CD14-positive monocyte (primary cell): ENCODE measurements around the gene PIGB. TPM values are rescaled to one million over a fixed set of nuclear protein-coding genes. Genes with fewer than 3 reads are reported as not detected.
A peak's percentile ranks its signal among the peaks of the same experiment; 100 is the strongest.

ENCODE experiments used
- DNase-seq, 3 donors: peaks; one replicate each; pipeline ENCODE4 v3.0.0-alpha.2; 2011 to 2022
- H2AFZ ChIP-seq: 2 replicates; pipeline ENCODE4 v1.6.0; 2012; ENCODE audit warnings: mild to moderate bottlenecking, low read depth, low read length, inconsistent platforms; ENCODE audit not compliant: insufficient read depth, poor library complexity, severe bottlenecking
- H3K27ac ChIP-seq, 2 donors: 1 replicate in 1 of 2; 2 replicates in 1 of 2; pipeline ENCODE4 v1.5.1; 2012 to 2013; ENCODE audit warnings: low read length in 2 of 2, control low read depth in 1 of 2, inconsistent platforms in 1 of 2, low read depth in 1 of 2, mild to moderate bottlenecking in 1 of 2
- H3K27me3 ChIP-seq, 2 donors: one replicate each; pipeline versions ENCODE4 v1.6.0 to v1.6.1; 2011 to 2013; ENCODE audit warnings: low read length in 2 of 2; ENCODE audit not compliant: control insufficient read depth in 2 of 2, insufficient read depth in 2 of 2
- H3K36me3 ChIP-seq, 2 donors: replicated peaks in 1 of 2; 1 replicate in 1 of 2; 2 replicates in 1 of 2; pipeline versions ENCODE4 v1.5.1 to v1.6.1; 2012 to 2013; ENCODE audit warnings: low read length in 2 of 2, control low read depth in 1 of 2, inconsistent platforms in 1 of 2, mild to moderate bottlenecking in 1 of 2; ENCODE audit not compliant: insufficient read depth in 2 of 2, control insufficient read depth in 1 of 2
- H3K4me1 ChIP-seq, 2 donors: 1 replicate in 1 of 2; 2 replicates in 1 of 2; pipeline versions ENCODE4 v1.5.1 to v1.6.1; 2012 to 2013; ENCODE audit warnings: low read length in 2 of 2, control low read depth in 1 of 2, inconsistent platforms in 1 of 2, mild to moderate bottlenecking in 1 of 2, moderate library complexity in 1 of 2; ENCODE audit not compliant: insufficient read depth in 2 of 2, control insufficient read depth in 1 of 2
- H3K4me2 ChIP-seq: replicated peaks from 2 replicates; pipeline ENCODE3; 2012; ENCODE audit warnings: low read length, moderate library complexity, mild to moderate bottlenecking; ENCODE audit not compliant: poor library complexity, severe bottlenecking; ENCODE audit errors: extremely low read depth
- H3K4me3 ChIP-seq, 3 experiments: fragments of 200-600 bp in 1 of 3; sonication (generic) in 1 of 3; replicated peaks in 1 of 3; 1 replicate in 2 of 3; 2 replicates in 1 of 3; pipeline ENCODE4 v1.5.1; 2011 to 2013; ENCODE audit warnings: low read length in 3 of 3, mild to moderate bottlenecking in 3 of 3, control low read depth in 2 of 3, low read depth in 2 of 3, inconsistent platforms in 1 of 3, moderate library complexity in 1 of 3
- H3K79me2 ChIP-seq: 2 replicates; pipeline ENCODE4 v1.6.0; 2012; ENCODE audit warnings: mild to moderate bottlenecking, control low read depth, inconsistent platforms, low read length, moderate library complexity; ENCODE audit not compliant: insufficient read depth
- H3K9ac ChIP-seq: 2 replicates; pipeline ENCODE4 v1.6.0; 2017; ENCODE audit warnings: low read length, mild to moderate bottlenecking; ENCODE audit not compliant: insufficient read depth, poor library complexity, severe bottlenecking
- H3K9me3 ChIP-seq, 2 donors: replicated peaks in 1 of 2; 1 replicate in 1 of 2; 2 replicates in 1 of 2; pipeline versions ENCODE4 v1.5.1 to v1.6.1; 2012 to 2013; ENCODE audit warnings: low read length in 2 of 2, control low read depth in 1 of 2; ENCODE audit not compliant: control insufficient read depth in 1 of 2, insufficient read depth in 1 of 2
- H4K20me1 ChIP-seq: 2 replicates; pipeline ENCODE4 v1.6.0; 2012; ENCODE audit warnings: mild to moderate bottlenecking, low read length, control low read depth, moderate library complexity; ENCODE audit not compliant: insufficient read depth
- H3K27ac Mint-ChIP-seq, 7 donors: one replicate each; pipeline ENCODE4 v1.8.0; 2020; ENCODE audit warnings: mild to moderate bottlenecking in 7 of 7, mixed read lengths in 7 of 7, moderate library complexity in 6 of 7, inconsistent platforms in 2 of 7
- H3K27me3 Mint-ChIP-seq, 3 donors: one replicate each; pipeline ENCODE4 v1.8.0; 2021 to 2022; ENCODE audit warnings: low read depth in 3 of 3, mild to moderate bottlenecking in 3 of 3, mixed read lengths in 3 of 3, moderate library complexity in 3 of 3, inconsistent platforms in 1 of 3
- H3K36me3 Mint-ChIP-seq, 2 donors: one replicate each; pipeline ENCODE4 v1.8.0; 2020; ENCODE audit warnings: mixed read lengths in 2 of 2, inconsistent platforms in 1 of 2, mild to moderate bottlenecking in 1 of 2
- H3K4me1 Mint-ChIP-seq: one replicate; pipeline ENCODE4 v1.8.0; 2020; ENCODE audit warnings: mild to moderate bottlenecking, mixed read lengths
- H3K4me3 Mint-ChIP-seq, 2 donors: one replicate each; pipeline ENCODE4 v1.8.0; 2020; ENCODE audit warnings: mild to moderate bottlenecking in 2 of 2, mixed read lengths in 2 of 2, moderate library complexity in 1 of 2
- H3K9me3 Mint-ChIP-seq, 7 donors: one replicate each; pipeline ENCODE4 v1.8.0; 2020 to 2022; ENCODE audit warnings: mixed read lengths in 7 of 7, mild to moderate bottlenecking in 6 of 7, moderate library complexity in 6 of 7, inconsistent platforms in 2 of 7
- CTCF ChIP-seq: fragments of 200-600 bp; IDR thresholded peaks from one replicate; pipeline ENCODE4 v1.8.0; 2022; ENCODE audit warnings: antibody characterized with exemption, mild to moderate bottlenecking
- WGBS: methylation state at CpG from one replicate; pipeline ENCODE4 v1.1.5; 2013; ENCODE audit warnings: missing lambda C conversion rate; ENCODE audit not compliant: insufficient coverage; 5-methylcytosine and 5-hydroxymethylcytosine counted together
- intact Hi-C, 2 donors: fragments of 100-400 bp; cut with micrococcal nuclease; formaldehyde crosslinking; loops; one replicate each; pipeline versions ENCODE4 v1.15.0 to v1.15.1; 2023
- polyA plus RNA-seq, 3 donors: library from polyadenylated mRNA; depleted of rRNA in 1 of 3; unstranded in 2 of 3; stranded (reverse) in 1 of 3; fragments of 300-500 nt in 2 of 3; fragments of >200 nt in 1 of 3; fragmentation: Illumina TruSeq in 2 of 3; gene quantifications; 1 replicate in 2 of 3; 2 replicates in 1 of 3; pipeline ENCODE4 v1.2.3, GENCODE V29; 2012 to 2021

Gene PIGB
- polyA plus RNA-seq, 3 donors: 15.3 to 16.8 (median 15.8) TPM

- H2AFZ ChIP-seq: no peak overlapping the region
- no peak overlapping the region for H3K4me3 Mint-ChIP-seq
- no peak overlapping the region for H3K9ac ChIP-seq
- H4K20me1 ChIP-seq: peaks cover 24% of the 10 kb centered on the region
- peaks cover 100% of the 10 kb centered on the region for H3K79me2 ChIP-seq
- no peaks in the 10 kb centered on the region for H3K27me3 ChIP-seq
- peaks cover 0 to 3% of the 10 kb centered on the region in 2 donors for H3K36me3 ChIP-seq
- no peak for DNase-seq
- peak overlapping the region in 1 of 2 donors; percentile 76 for H3K27ac ChIP-seq
- peaks cover 60 to 74% of the 10 kb centered on the region in 2 donors for H3K4me1 ChIP-seq
- H3K4me1 Mint-ChIP-seq: peaks cover 77% of the 10 kb centered on the region
- intact Hi-C loops: no loop called here
- H3K9me3 Mint-ChIP-seq: peaks cover 0 to 2% (median 0%) of the 10 kb centered on the region in 7 donors
- H3K36me3 Mint-ChIP-seq: peaks cover 34 to 38% of the 10 kb centered on the region in 2 donors
- no peak overlapping the region for H3K4me2 ChIP-seq
- no peaks in the 10 kb centered on the region for H3K9me3 ChIP-seq
- peak overlapping the region in 6 of 7 donors; percentile 78 to 97 (median 91) for H3K27ac Mint-ChIP-seq
- no CpG with 5 or more reads among the region's 5 CpGs for WGBS
- H3K4me3 ChIP-seq: no peak overlapping the region
- H3K27me3 Mint-ChIP-seq: no peaks in the 10 kb centered on the region
- TF ChIP-seq CTCF: no peak
Measured at GRCh38 chr15:55276324-55276723, 42.7 kb upstream of the PIGB start.

GRCh38 chr15:55277116-55277564 is 41.9 kb upstream of the PIGB start:
- Histone ChIP-seq H3K4me1 (peaks cover 68 to 82% of the 10 kb centered on the region in 2 donors), H3K9me3 (no peaks in the 10 kb centered on the region), H3K9ac (no peak overlapping the region), H3K4me2 (peak overlapping the region; percentile 12), H3K79me2 (peaks cover 100% of the 10 kb centered on the region), H3K4me3 (peak overlapping the region in 1 of 3 experiments; percentile 6), H3K36me3 (peaks cover 0 to 3% of the 10 kb centered on the region in 2 donors), H2AFZ (no peak overlapping the region), H4K20me1 (peaks cover 28% of the 10 kb centered on the region), H3K27me3 (no peaks in the 10 kb centered on the region), H3K27ac (peak overlapping the region; percentile 76 to 77)
- peak; percentile 55 to 64 (median 63) for DNase-seq
- H3K9me3 Mint-ChIP-seq: peaks cover 0 to 2% (median 0%) of the 10 kb centered on the region in 7 donors
- H3K36me3 Mint-ChIP-seq: peaks cover 29 to 36% of the 10 kb centered on the region in 2 donors
- WGBS: 0% methylated on average over 5 of the region's 7 CpGs
- intact Hi-C loops: no loop called here
- peak overlapping the region; percentile 90 to 97 (median 91) for H3K27ac Mint-ChIP-seq
- no peaks in the 10 kb centered on the region for H3K27me3 Mint-ChIP-seq
- TF ChIP-seq CTCF: no peak
- H3K4me3 Mint-ChIP-seq: no peak overlapping the region
- H3K4me1 Mint-ChIP-seq: peaks cover 80% of the 10 kb centered on the region
